Breast epithelium (tissue), 4 donors: ENCODE measurements around the gene IGF2. TPM values are rescaled to one million over a fixed set of nuclear protein-coding genes. Genes with fewer than 3 reads are reported as not detected.

Experiments
- DNase-seq, 2 donors: peaks; one replicate each; pipeline ENCODE4 v3.0.0-alpha.2; 2019; ENCODE audit warnings: low spot score in 2 of 2
- H3K27ac ChIP-seq, 2 donors: fragments of 200-600 bp; sonication (generic) in 1 of 2; one replicate each; pipeline ENCODE4 v1.5.1; 2016 to 2019; ENCODE audit warnings: mild to moderate bottlenecking in 1 of 2
- H3K27me3 ChIP-seq, 2 donors: fragments of 200-600 bp; sonication (generic) in 1 of 2; one replicate each; pipeline versions ENCODE4 v1.5.1 to v1.6.0; 2017 to 2019; ENCODE audit warnings: control low read depth in 1 of 2, mild to moderate bottlenecking in 1 of 2
- H3K36me3 ChIP-seq: fragments of 200-600 bp; one replicate; pipeline ENCODE4 v1.5.1; 2019
- H3K4me1 ChIP-seq, 2 donors: fragments of 200-600 bp; sonication (generic); one replicate each; pipeline ENCODE4 v1.5.1; 2016 to 2019; ENCODE audit warnings: control low read depth in 1 of 2
- H3K4me3 ChIP-seq, 3 donors: fragments of 200-600 bp; sonication (generic); 1 replicate in 2 of 3; 2 replicates in 1 of 3; pipeline ENCODE4 v1.5.1; 2016 to 2019; ENCODE audit warnings: mild to moderate bottlenecking in 3 of 3, moderate library complexity in 2 of 3
- H3K9me3 ChIP-seq, 2 donors: fragments of 200-600 bp; sonication (generic) in 1 of 2; one replicate each; pipeline ENCODE4 v1.5.1; 2016 to 2019; ENCODE audit warnings: control low read depth in 1 of 2
- CTCF ChIP-seq, 3 donors: fragments of 450-650 bp; IDR thresholded peaks; one replicate each; pipeline ENCODE4 v1.5.1; 2016 to 2017; ENCODE audit warnings: antibody characterized with exemption in 3 of 3, mild to moderate bottlenecking in 3 of 3, moderate library complexity in 3 of 3
- POLR2A ChIP-seq: fragments of 450-650 bp; IDR thresholded peaks from one replicate; pipeline ENCODE4 v1.6.1; 2016; ENCODE audit warnings: antibody characterized with exemption, mild to moderate bottlenecking, moderate library complexity
- POLR2AphosphoS5 ChIP-seq, 3 donors: sonication (generic); formaldehyde crosslinking; IDR thresholded peaks; one replicate each; pipeline ENCODE4 v1.6.1; 2017; ENCODE audit warnings: antibody characterized with exemption in 3 of 3
- intact Hi-C: fragments of 100-400 bp; cut with DNase I; formaldehyde crosslinking; loops from one replicate; pipeline ENCODE4 v1.15.1; 2023; ENCODE audit warnings: low total_unique reads
- total RNA-seq, 3 donors: library from RNA; depleted of rRNA; stranded (reverse); fragments of >200 nt; gene quantifications; one replicate each; pipeline ENCODE4 v1.1.0, GENCODE V29; 2016

Gene IGF2
- total RNA-seq, 3 donors from 2014 or later = 13.6 to 65.7 (median 65.2) TPM

- no peaks in the 10 kb centered on the region for H3K9me3 ChIP-seq
- no peaks in the 10 kb centered on the region for H3K4me1 ChIP-seq
- H3K36me3 ChIP-seq = no peaks in the 10 kb centered on the region
- intact Hi-C loops = no loop called here
- peaks cover 3 to 32% of the 10 kb centered on the region in 2 donors for H3K27me3 ChIP-seq
- TF ChIP-seq POLR2A (no peak), POLR2AphosphoS5 (IDR thresholded peaks at IDR 0.05) (no peak), CTCF (IDR thresholded peaks at IDR 0.05) (no peak)
- H3K27ac ChIP-seq = no peak overlapping the region
- no peak overlapping the region for H3K4me3 ChIP-seq
- no peak for DNase-seq
Observed at GRCh38 chr11:2123628-2123960, 15.6 kb downstream of the IGF2 start.

- Histone ChIP-seq H3K4me1 (no peaks in the 10 kb centered on the region), H3K36me3 (no peaks in the 10 kb centered on the region), H3K27me3 (peaks cover 3 to 28% of the 10 kb centered on the region in 2 donors), H3K4me3 (no peak overlapping the region), H3K9me3 (peaks cover 0 to under 1% of the 10 kb centered on the region in 2 donors), H3K27ac (no peak overlapping the region)
- DNase-seq = no peak
- no peak for TF ChIP-seq POLR2AphosphoS5 (IDR thresholded peaks at IDR 0.05)
- intact Hi-C loops = no loop called here
Observed at GRCh38 chr11:2122907-2123627, 16.1 kb downstream of the IGF2 start.

GRCh38 chr11:2122222-2122906, 16.8 kb downstream of the IGF2 start:
- Histone ChIP-seq H3K27me3 (peaks cover 3 to 26% of the 10 kb centered on the region in 2 donors), H3K4me3 (no peak overlapping the region), H3K27ac (no peak overlapping the region), H3K9me3 (peaks cover 0 to 8% of the 10 kb centered on the region in 2 donors), H3K4me1 (no peaks in the 10 kb centered on the region), H3K36me3 (no peaks in the 10 kb centered on the region)
- no peak for TF ChIP-seq POLR2AphosphoS5 (IDR thresholded peaks at IDR 0.05)
- TF ChIP-seq CTCF (IDR thresholded peaks at IDR 0.05) = no peak
- TF ChIP-seq POLR2A = no peak
- intact Hi-C loops = no loop called here
- no peak for DNase-seq

GRCh38 chr11:2121227-2122130, 17.7 kb downstream of the IGF2 start:
- H3K9me3 ChIP-seq = peaks cover 3 to 17% of the 10 kb centered on the region in 2 donors
- no peak overlapping the region for H3K27ac ChIP-seq
- H3K36me3 ChIP-seq = no peaks in the 10 kb centered on the region
- intact Hi-C loops = no loop called here
- DNase-seq = no peak
- no peaks in the 10 kb centered on the region for H3K4me1 ChIP-seq
- no peak overlapping the region for H3K4me3 ChIP-seq
- H3K27me3 ChIP-seq = peaks cover 3 to 26% of the 10 kb centered on the region in 2 donors
- TF ChIP-seq CTCF (IDR thresholded peaks at IDR 0.05) (no peak), POLR2AphosphoS5 (IDR thresholded peaks at IDR 0.05) (no peak), POLR2A (no peak)

- no peaks in the 10 kb centered on the region for H3K36me3 ChIP-seq
- H3K9me3 ChIP-seq = peaks cover 10 to 26% of the 10 kb centered on the region in 2 donors
- intact Hi-C loops = no loop called here
- no peak overlapping the region for H3K27ac ChIP-seq
- peaks cover 3 to 26% of the 10 kb centered on the region in 2 donors for H3K27me3 ChIP-seq
- H3K4me3 ChIP-seq = no peak overlapping the region
- TF ChIP-seq POLR2A (no peak), CTCF (IDR thresholded peaks at IDR 0.05) (no peak), POLR2AphosphoS5 (IDR thresholded peaks at IDR 0.05) (no peak)
- no peak for DNase-seq
- H3K4me1 ChIP-seq = no peaks in the 10 kb centered on the region
Observed at GRCh38 chr11:2120359-2121100, 18.7 kb downstream of the IGF2 start.
